Mesothelial cell of epicardium (in vitro differentiated cells): ENCODE data around the gene SUPT4H1. TPM values are rescaled to one million over a fixed set of nuclear protein-coding genes. Genes with fewer than 3 reads are reported as not detected.

ENCODE experiments used
- DNase-seq, 2 experiments: peaks; one replicate each; pipeline ENCODE4 v3.0.0; 2021; ENCODE audit warnings: low spot score in 2 of 2; ENCODE audit not compliant: unreplicated experiment in 2 of 2
- H3K27ac Mint-ChIP-seq: 2 replicates; pipeline ENCODE4 v1.8.0; 2021; ENCODE audit warnings: mixed read lengths
- H3K27me3 Mint-ChIP-seq: 2 replicates; pipeline ENCODE4 v1.8.0; 2021; ENCODE audit warnings: low read depth, mixed read lengths
- H3K36me3 Mint-ChIP-seq: 2 replicates; pipeline ENCODE4 v1.8.0; 2021; ENCODE audit warnings: mixed read lengths
- H3K4me1 Mint-ChIP-seq: 2 replicates; pipeline ENCODE4 v1.8.0; 2021; ENCODE audit warnings: mixed read lengths
- H3K4me3 Mint-ChIP-seq: 2 replicates; pipeline ENCODE4 v1.8.0; 2021; ENCODE audit warnings: mild to moderate bottlenecking, moderate library complexity, mixed read lengths
- H3K9me3 Mint-ChIP-seq: 2 replicates; pipeline ENCODE4 v1.8.0; 2021; ENCODE audit warnings: mixed read lengths
- total RNA-seq: library from RNA; stranded (reverse); gene quantifications from 3 replicates; pipeline ENCODE4 v1.2.1, GENCODE V29; 2021
- TF ChIP-seq, protein P1 (sequence below): fragments of 200-600 bp; sonication (generic); IDR thresholded peaks from one replicate; pipeline ENCODE4 v1.5.0; 2021; ENCODE audit warnings: antibody characterized with exemption; ENCODE audit not compliant: unreplicated experiment

Gene SUPT4H1
- total RNA-seq, 1 donor from 2014 or later: 76.8 TPM

DNA sequence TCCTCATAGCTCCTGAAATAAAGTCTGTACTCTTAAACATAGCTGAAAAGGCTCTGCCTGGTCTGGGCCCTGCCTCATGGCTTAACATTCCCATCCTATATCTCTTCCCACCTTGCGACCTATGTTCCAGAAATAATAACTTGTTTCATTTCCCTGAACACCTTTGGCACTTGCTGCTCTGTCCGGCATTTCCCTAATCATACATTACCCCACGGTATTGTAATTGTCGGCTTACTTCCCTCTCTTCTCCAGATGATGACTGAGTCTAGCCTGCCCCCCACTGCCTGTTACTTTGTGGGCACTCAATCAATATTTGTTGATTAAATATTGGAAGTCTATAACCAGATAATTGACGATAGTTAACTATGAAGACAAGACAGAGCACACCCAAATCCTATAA, 23.3 kb upstream of the SUPT4H1 start:
- Mint-ChIP-seq H3K27me3 (no peaks in the 10 kb centered on the region), H3K9me3 (no peaks in the 10 kb centered on the region), H3K27ac (peak overlapping the region; percentile 21), H3K36me3 (peaks cover 3% of the 10 kb centered on the region), H3K4me3 (no peak overlapping the region), H3K4me1 (peaks cover 38% of the 10 kb centered on the region)
- no peak for DNase-seq
- TF ChIP-seq, protein P1, sequence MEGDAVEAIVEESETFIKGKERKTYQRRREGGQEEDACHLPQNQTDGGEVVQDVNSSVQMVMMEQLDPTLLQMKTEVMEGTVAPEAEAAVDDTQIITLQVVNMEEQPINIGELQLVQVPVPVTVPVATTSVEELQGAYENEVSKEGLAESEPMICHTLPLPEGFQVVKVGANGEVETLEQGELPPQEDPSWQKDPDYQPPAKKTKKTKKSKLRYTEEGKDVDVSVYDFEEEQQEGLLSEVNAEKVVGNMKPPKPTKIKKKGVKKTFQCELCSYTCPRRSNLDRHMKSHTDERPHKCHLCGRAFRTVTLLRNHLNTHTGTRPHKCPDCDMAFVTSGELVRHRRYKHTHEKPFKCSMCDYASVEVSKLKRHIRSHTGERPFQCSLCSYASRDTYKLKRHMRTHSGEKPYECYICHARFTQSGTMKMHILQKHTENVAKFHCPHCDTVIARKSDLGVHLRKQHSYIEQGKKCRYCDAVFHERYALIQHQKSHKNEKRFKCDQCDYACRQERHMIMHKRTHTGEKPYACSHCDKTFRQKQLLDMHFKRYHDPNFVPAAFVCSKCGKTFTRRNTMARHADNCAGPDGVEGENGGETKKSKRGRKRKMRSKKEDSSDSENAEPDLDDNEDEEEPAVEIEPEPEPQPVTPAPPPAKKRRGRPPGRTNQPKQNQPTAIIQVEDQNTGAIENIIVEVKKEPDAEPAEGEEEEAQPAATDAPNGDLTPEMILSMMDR: no peak

DNA sequence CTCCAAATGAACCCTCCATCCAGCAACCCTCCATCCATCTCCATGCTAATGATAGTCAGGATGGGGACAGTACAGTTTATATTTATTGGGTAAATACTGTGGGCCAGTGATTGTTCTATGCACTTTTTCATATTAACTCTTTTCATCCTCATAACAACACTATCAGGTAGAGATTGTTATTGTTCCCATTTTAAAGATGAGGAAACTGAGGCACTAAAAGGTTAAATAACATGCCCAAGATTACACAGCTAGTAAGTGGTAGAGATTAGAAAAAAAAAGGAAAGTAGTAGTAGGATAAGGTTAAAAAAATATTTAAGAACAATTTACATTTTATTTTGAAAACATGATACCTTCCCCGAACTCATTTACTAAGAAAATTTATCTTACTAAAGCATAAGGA, 21.9 kb upstream of the SUPT4H1 start:
- DNase-seq: no peak
- H3K27ac Mint-ChIP-seq: no peak overlapping the region
- no peaks in the 10 kb centered on the region for H3K27me3 Mint-ChIP-seq
- H3K4me3 Mint-ChIP-seq: no peak overlapping the region
- H3K36me3 Mint-ChIP-seq: peaks cover 10% of the 10 kb centered on the region
- H3K4me1 Mint-ChIP-seq: peaks cover 36% of the 10 kb centered on the region
- no peaks in the 10 kb centered on the region for H3K9me3 Mint-ChIP-seq
- TF ChIP-seq, protein P1: no peak

DNA sequence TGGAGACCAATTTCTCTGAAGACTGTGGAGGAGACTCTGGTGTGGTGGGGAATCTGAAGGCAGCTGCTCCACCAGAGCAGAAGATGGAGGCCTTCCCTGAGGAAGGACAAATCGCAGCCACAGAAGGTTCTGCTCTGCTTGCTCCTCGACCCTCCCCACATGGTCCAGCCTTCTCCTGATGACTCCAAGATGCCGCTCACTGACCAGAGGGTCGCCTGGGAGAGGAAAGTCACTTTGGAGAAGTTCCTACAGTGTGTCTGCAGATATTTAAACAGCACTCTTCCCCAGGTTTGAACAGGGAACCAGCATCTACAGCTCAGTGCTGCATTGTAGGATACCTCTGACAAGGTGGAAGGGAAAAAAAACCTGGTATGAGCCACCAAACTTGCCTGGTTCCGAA, 21.0 kb upstream of the SUPT4H1 start:
- H3K36me3 Mint-ChIP-seq: peaks cover 10% of the 10 kb centered on the region
- H3K27me3 Mint-ChIP-seq: no peaks in the 10 kb centered on the region
- H3K4me3 Mint-ChIP-seq: no peak overlapping the region
- no peak for DNase-seq
- TF ChIP-seq, protein P1: no peak
- H3K4me1 Mint-ChIP-seq: peaks cover 31% of the 10 kb centered on the region
- H3K9me3 Mint-ChIP-seq: no peaks in the 10 kb centered on the region
- peak overlapping the region; percentile 39 for H3K27ac Mint-ChIP-seq

DNA sequence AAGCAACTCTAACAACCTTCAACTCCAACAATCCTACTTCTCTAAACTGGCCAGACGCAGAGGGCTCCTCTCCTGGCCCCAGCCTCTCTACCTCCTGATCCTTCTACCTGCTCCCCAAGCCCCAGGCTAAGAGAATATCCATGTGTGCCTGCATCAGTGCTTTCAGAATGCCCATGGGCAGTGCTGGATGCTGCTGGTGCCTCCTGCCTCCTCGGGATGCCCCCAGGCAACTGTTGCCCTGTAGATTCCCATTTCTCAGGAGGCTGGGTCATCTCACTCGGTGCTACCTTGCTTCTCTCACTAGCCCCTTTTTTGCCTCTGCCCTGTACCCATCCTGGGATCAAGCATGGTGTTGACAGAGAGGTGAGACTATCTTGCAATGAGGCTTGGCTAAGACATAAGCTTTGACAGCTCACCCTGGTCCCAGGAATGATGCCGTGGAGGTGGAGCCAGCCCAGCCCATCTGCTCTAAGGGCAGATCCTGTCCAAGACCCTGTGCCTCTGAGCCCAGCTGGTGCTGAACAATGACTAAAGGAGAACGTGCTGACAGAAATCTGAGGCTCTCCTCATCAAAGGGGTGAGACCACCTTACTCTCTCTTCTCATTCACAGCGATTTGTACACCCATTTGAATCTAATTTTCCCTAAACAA, 19.4 kb upstream of the SUPT4H1 start:
- Mint-ChIP-seq H3K4me3 (no peak overlapping the region), H3K9me3 (no peaks in the 10 kb centered on the region), H3K36me3 (peaks cover 15% of the 10 kb centered on the region), H3K27me3 (no peaks in the 10 kb centered on the region), H3K4me1 (peaks cover 16% of the 10 kb centered on the region), H3K27ac (no peak overlapping the region)
- DNase-seq: no peak
- TF ChIP-seq, protein P1: no peak

DNA sequence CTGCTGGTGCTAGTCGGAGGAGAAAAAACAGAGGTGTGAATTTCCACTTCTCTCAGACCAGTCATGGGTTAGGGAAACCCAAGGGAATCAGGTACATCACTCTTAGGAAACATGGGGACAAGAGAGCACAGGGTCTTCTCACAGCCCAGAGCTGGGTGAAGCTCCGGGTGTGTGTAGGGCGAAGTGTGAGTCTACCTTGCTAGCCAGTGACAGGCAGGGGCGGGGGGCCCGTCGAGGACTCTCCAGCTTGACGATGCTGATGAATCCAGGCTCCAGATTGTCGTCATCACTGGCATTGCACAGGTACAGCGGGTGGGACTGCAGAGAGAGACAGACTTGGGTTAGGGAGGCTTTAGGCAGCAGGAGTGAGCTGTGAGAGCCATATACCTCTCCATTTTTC, 18.7 kb upstream of the SUPT4H1 start:
- H3K36me3 Mint-ChIP-seq: peaks cover 15% of the 10 kb centered on the region
- TF ChIP-seq, protein P1: no peak
- H3K27me3 Mint-ChIP-seq: no peaks in the 10 kb centered on the region
- H3K27ac Mint-ChIP-seq: no peak overlapping the region
- no peak overlapping the region for H3K4me3 Mint-ChIP-seq
- H3K9me3 Mint-ChIP-seq: no peaks in the 10 kb centered on the region
- H3K4me1 Mint-ChIP-seq: peaks cover 16% of the 10 kb centered on the region
- DNase-seq: no peak
